Measurements from ENCODE around the gene SORBS2. TPM values are rescaled to one million over a fixed set of nuclear protein-coding genes. Genes with fewer than 3 reads are reported as not detected.
A peak's percentile ranks its signal among the peaks of the same experiment; 100 is the strongest.

Gene SORBS2
- total RNA-seq, 2 donors from 2014 or later: 210 to 218 TPM

DNA sequence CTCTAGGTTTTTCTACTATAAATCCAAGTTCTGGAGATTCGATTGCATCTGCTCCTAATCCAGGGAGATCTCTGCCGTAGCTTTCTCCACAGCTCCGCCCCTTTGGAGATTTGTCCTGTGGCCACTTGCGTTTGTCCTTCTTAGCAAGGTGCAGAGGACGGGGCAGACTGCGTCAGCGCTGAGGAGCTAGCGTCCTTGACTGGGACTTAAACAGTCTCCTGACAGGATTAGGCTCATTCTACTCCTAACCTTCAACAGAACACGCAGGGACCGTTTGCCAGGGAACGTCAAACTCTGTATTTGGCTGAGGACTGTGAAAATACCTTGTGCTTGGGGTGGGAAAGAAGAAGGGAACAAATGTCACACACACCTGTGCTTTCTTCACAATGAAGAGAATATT is 38.6 kb downstream of the SORBS2 start:
- Histone ChIP-seq H3K27me3 (no peaks in the 10 kb centered on the region), H3K4me3 (no peak overlapping the region), H3K9me3 (no peaks in the 10 kb centered on the region), H3K36me3 (replicated peaks in 1 of 2; ENCODE audit: insufficient read depth in 1 of 2, low read depth in 2 of 2) (no peaks in the 10 kb centered on the region), H3K4me1 (peaks cover 53% of the 10 kb centered on the region), H3K27ac (peak overlapping the region; percentile 77 to 90 (median 86))
- peak; percentile 86 for ATAC-seq
- 10 to 15% methylated on average over 6 to 11 of the region's 11 CpGs for WGBS, 2 donors
- TF ChIP-seq, protein P1, sequence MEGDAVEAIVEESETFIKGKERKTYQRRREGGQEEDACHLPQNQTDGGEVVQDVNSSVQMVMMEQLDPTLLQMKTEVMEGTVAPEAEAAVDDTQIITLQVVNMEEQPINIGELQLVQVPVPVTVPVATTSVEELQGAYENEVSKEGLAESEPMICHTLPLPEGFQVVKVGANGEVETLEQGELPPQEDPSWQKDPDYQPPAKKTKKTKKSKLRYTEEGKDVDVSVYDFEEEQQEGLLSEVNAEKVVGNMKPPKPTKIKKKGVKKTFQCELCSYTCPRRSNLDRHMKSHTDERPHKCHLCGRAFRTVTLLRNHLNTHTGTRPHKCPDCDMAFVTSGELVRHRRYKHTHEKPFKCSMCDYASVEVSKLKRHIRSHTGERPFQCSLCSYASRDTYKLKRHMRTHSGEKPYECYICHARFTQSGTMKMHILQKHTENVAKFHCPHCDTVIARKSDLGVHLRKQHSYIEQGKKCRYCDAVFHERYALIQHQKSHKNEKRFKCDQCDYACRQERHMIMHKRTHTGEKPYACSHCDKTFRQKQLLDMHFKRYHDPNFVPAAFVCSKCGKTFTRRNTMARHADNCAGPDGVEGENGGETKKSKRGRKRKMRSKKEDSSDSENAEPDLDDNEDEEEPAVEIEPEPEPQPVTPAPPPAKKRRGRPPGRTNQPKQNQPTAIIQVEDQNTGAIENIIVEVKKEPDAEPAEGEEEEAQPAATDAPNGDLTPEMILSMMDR (IDR thresholded peaks at IDR 0.05): peak in 2 of 7 experiments; percentile 9 to 17
- peak; percentile 22 to 84 (median 77) for TF ChIP-seq POLR2A (IDR thresholded peaks at IDR 0.05)
- peak; percentile 83 to 93 (median 86) for DNase-seq
- intact Hi-C loops (cut with DNase I): no loop called here

DNA sequence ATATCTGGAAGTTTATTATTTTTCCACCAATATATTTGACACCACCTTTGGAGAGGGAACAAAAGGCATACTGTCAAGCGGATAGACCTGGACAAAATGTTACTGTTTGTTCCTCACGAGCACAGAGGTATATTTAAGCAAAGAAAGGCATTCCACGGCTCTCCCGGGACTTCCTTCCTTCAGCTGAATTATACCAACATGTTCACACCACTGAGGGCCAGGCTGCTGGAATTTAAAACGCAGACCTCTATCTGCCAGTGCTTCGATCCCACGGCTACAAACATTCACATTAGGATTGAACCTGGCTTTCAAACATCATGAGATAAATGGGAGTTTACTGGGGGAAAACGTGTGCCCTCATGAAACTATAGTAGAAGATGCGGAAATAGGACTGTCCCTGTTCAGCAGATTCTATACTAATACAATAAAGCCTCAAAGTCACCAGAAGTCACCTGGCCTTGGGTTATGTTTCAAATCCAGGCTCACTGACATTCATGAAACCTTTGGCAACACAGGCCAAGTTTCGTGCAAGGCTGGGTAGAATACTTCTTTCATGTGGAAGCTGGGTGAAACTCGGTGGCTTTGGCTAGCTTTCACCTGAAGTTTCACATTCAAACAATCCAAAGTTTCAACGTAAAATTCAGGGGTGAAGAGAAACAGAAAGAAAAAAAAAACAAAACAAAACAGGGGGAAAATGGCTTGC is 39.5 kb downstream of the SORBS2 start:
- Histone ChIP-seq H3K9me3 (no peaks in the 10 kb centered on the region), H3K27me3 (no peaks in the 10 kb centered on the region), H3K36me3 (replicated peaks in 1 of 2; ENCODE audit: insufficient read depth in 1 of 2, low read depth in 2 of 2) (peaks cover 0 to 2% of the 10 kb centered on the region in 2 donors), H3K27ac (peak overlapping the region; percentile 77 to 90 (median 86)), H3K4me1 (peaks cover 53% of the 10 kb centered on the region), H3K4me3 (no peak overlapping the region)
- DNase-seq: peak in 2 of 4 donors; percentile 38 to 50
- ATAC-seq: peak; percentile 21
- intact Hi-C loops (cut with DNase I): no loop called here
- TF ChIP-seq, protein P1 (IDR thresholded peaks at IDR 0.05): no peak
- TF ChIP-seq POLR2A (IDR thresholded peaks at IDR 0.05): no peak
- WGBS, 2 donors: 20 to 22% methylated on average over 12 of the region's 12 CpGs

DNA sequence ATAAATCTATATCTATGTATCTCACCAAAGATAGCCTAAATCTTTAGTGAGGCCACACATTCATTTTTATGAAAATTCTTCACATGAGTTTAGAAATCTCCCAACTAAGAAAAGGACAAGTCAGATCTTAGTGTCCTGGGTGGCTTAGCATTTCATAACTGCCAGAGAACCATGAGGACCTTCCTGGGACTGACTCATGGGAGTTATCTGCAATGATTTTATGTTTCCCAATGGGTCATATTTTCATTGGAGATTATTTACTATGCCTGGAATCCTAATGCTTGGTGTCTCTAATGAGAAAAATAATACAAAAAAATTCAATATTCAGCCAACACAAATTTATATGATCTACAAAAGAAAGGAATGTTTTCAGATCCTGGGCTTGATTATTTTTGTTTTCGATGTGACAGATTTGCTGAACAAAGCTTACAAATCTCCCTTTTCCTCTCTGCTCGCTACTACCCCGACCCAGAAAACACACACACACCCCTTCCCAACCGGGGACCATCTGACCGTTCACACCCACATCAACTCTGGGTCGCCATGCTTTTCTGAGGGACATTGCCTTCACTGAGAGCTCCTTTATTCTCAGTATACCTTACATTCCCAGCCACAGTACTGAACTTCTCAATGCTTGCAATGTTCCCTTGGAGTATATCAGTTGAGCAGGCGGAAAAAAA is 40.1 kb downstream of the SORBS2 start:
- intact Hi-C loops (cut with DNase I): no loop called here
- no peaks in the 10 kb centered on the region for H3K9me3 ChIP-seq
- ATAC-seq (no peak), DNase-seq (no peak)
- peaks cover 0 to 2% of the 10 kb centered on the region in 2 donors for H3K36me3 ChIP-seq (replicated peaks in 1 of 2; ENCODE audit: insufficient read depth in 1 of 2, low read depth in 2 of 2)
- 41 to 42% methylated on average over 7 of the region's 7 CpGs for WGBS, 2 donors
- peak overlapping the region; percentile 77 to 90 (median 86) for H3K27ac ChIP-seq
- H3K4me1 ChIP-seq: peaks cover 53% of the 10 kb centered on the region
- TF ChIP-seq, protein P1 (IDR thresholded peaks at IDR 0.05): no peak
- TF ChIP-seq POLR2A (IDR thresholded peaks at IDR 0.05): no peak
- no peaks in the 10 kb centered on the region for H3K27me3 ChIP-seq
- no peak overlapping the region for H3K4me3 ChIP-seq

DNA sequence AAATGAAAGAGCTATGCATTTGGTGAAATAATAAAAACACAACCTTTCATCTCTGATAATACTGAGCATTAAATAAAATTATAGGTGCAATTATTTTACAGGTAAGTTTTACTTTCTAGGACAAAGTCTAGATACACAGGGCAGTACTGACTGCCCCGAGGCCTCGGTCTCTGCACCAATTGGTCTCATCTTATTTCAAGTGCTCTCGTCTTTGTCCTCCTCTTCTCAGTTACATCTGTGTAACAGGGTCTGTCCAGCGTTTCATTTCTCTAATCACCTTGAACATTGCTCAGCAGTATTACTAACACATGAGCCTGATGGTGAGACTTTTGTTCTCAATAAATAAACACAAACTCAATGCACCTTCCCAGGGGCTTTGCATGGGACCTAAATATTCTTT is 44.5 kb downstream of the SORBS2 start:
- intact Hi-C loops (cut with DNase I): loop anchor here (10.0 kb wide), 1 partner anchor 53 kb away; no protein-coding TSS in a partner anchor

More for the DNA sequence above, 44.5 kb downstream of the SORBS2 start:
- Histone ChIP-seq H3K4me3 (no peak overlapping the region), H3K9me3 (no peaks in the 10 kb centered on the region), H3K27ac (no peak overlapping the region), H3K4me1 (peaks cover 16% of the 10 kb centered on the region), H3K36me3 (replicated peaks in 1 of 2; ENCODE audit: insufficient read depth in 1 of 2, low read depth in 2 of 2) (peaks cover 0 to 3% of the 10 kb centered on the region in 2 donors), H3K27me3 (no peaks in the 10 kb centered on the region)
- DNase-seq (no peak), ATAC-seq (no peak)
- WGBS, 2 donors: 70 to 78% methylated on average over 4 of the region's 4 CpGs
- TF ChIP-seq POLR2A (IDR thresholded peaks at IDR 0.05): no peak
- TF ChIP-seq, protein P1 (IDR thresholded peaks at IDR 0.05): no peak
